Mucosa of stomach (tissue), 1 donor: ENCODE results near the gene IL11.
A peak's percentile ranks its signal among the peaks of the same experiment; 100 is the strongest.
"Not testable (repeated sequence)": the region's sequence is repeated elsewhere in the genome, so short reads cannot be mapped to it uniquely, and the experiment has no call there.

ENCODE experiments used
- H3K27me3 ChIP-seq: one replicate; pipeline ENCODE4 v1.7.0; 2013; ENCODE audit warnings: mild to moderate bottlenecking, low read length; ENCODE audit not compliant: control insufficient read depth, insufficient read depth
- H3K36me3 ChIP-seq: one replicate; pipeline ENCODE4 v1.7.0; 2013; ENCODE audit warnings: low read length; ENCODE audit not compliant: control insufficient read depth, insufficient read depth
- H3K4me1 ChIP-seq: one replicate; pipeline ENCODE4 v1.7.0; 2013; ENCODE audit warnings: mild to moderate bottlenecking, low read length; ENCODE audit not compliant: control insufficient read depth, insufficient read depth
- H3K4me3 ChIP-seq: one replicate; pipeline ENCODE4 v1.7.0; 2013; ENCODE audit warnings: low read length
- H3K9ac ChIP-seq: one replicate; pipeline ENCODE4 v1.7.0; 2013; ENCODE audit warnings: mild to moderate bottlenecking, low read length, moderate library complexity
- H3K9me3 ChIP-seq: one replicate; pipeline ENCODE4 v1.7.0; 2013; ENCODE audit warnings: mild to moderate bottlenecking, low read length, moderate library complexity; ENCODE audit not compliant: control insufficient read depth
- donor health status: Pancreatic carcinoma.

IL11 gene

DNA sequence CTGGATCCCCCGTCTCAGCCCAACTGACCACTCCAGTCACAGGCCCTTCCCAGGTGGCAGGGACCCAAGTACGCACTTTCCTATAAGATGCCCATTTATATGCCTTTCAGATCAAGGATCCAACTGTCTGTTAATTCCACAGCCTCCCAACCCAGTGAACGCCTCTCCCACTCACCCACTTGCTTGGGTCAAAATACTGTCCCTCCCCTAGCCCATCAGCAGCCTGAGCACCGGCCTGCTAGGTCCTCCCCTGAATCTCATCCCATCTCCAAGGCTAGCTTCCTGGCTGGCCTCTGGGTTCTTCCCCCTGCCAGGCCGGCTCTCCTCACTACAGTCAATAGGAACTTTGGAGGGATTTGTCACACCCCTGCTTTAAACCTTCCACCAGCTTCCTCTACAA is 35.4 kb upstream of the IL11 start:
- Histone ChIP-seq H3K36me3 (peaks cover 12% of the 10 kb centered on the region), H3K4me3 (no peak overlapping the region)

DNA sequence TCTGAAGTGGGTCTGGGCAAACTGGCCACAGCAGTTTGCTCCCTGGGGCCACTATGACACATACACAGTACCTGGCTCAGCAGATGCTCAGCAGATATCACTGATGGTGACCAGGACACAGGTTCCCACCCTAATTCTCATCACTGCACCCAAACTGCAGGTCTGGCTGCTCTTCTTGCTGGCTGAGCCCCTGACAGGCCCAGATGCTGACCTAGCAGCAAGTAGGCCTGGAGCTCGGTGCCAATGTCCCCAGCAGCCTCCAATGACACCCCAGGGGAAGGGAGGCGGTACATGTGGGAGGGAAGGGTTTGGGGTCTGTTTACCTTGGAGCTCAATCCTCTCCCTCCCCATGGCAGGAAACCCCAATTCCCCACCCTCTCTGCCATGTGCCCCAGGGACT is 32.2 kb upstream of the IL11 start:
- Histone ChIP-seq H3K27me3 (no peaks in the 10 kb centered on the region), H3K4me3 (no peak overlapping the region), H3K36me3 (peaks cover 12% of the 10 kb centered on the region), H3K4me1 (peaks cover 11% of the 10 kb centered on the region), H3K9ac (no peak overlapping the region), H3K9me3 (no peaks in the 10 kb centered on the region)

More for the DNA sequence above, 35.4 kb upstream of the IL11 start:
- peak overlapping the region; percentile 3 for H3K9ac ChIP-seq
- H3K9me3 ChIP-seq, result no peaks in the 10 kb centered on the region
- peaks cover 16% of the 10 kb centered on the region for H3K4me1 ChIP-seq
- no peaks in the 10 kb centered on the region for H3K27me3 ChIP-seq

DNA sequence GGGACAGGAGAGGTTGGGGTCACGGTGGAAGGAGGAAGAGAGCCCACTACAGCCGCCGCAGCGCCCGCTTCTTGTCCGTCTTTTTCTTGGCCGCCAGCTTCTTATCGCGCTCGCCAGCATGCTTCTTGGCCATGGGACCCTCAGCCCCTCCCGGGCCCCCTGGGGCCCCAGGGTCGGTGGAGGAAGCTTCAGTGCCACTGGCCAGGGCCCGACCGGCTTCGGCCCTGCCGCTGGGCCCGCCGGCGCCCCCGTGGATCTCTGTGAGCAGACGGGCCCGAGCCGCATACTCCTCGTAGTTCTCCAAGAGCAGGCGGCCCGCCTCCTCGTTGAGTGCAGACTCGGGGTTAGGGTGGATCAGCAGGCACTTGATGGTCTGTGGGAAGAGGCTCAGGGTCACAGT is 31.1 kb upstream of the IL11 start:
- H3K9ac ChIP-seq, H3K4me3 ChIP-seq, H3K9me3 ChIP-seq, H3K27me3 ChIP-seq, H3K4me1 ChIP-seq: not testable (repeated sequence)
- peaks cover 12% of the 10 kb centered on the region for H3K36me3 ChIP-seq

DNA sequence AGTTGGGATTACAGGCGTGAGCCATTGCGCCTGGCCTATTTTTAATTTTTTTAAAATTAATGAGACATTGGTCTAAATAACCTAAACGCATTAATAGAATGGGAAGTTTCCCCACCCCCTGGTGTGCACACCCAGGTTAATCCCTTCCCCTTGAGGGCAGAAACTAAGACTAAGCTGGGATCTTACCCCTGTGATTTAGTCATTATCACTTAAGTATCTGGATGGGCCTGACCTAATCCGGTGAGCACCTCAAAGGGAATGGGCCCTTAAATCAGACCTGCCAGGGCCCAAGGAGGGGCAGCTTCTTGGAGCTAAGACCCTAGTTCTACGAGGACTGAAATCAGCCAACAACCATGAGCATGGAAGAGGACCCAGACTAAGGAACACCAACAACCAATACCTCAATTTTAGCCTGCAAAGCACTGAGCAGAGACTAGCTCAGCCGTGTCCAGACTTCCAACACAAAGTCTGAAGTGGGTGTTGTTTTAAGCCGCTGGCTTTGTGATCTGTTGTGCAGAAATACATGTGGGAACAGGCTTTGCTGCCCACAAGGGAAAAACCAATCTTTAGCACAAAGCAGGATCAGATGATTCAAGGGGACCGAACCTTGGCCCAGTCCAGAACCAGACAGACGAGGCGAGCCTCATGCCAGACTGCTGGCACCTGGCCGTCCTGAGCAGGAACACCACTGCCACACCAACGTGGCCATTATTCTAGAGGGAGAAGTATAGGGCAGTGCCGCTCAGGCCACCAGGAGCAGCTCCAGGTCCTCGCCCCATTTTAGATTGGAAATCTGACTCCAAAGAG is 30.2 kb upstream of the IL11 start:
- Histone ChIP-seq H3K4me3 (no peak overlapping the region), H3K9me3 (no peaks in the 10 kb centered on the region), H3K36me3 (peaks cover 12% of the 10 kb centered on the region), H3K4me1 (no peaks in the 10 kb centered on the region), H3K27me3 (no peaks in the 10 kb centered on the region), H3K9ac (no peak overlapping the region)

DNA sequence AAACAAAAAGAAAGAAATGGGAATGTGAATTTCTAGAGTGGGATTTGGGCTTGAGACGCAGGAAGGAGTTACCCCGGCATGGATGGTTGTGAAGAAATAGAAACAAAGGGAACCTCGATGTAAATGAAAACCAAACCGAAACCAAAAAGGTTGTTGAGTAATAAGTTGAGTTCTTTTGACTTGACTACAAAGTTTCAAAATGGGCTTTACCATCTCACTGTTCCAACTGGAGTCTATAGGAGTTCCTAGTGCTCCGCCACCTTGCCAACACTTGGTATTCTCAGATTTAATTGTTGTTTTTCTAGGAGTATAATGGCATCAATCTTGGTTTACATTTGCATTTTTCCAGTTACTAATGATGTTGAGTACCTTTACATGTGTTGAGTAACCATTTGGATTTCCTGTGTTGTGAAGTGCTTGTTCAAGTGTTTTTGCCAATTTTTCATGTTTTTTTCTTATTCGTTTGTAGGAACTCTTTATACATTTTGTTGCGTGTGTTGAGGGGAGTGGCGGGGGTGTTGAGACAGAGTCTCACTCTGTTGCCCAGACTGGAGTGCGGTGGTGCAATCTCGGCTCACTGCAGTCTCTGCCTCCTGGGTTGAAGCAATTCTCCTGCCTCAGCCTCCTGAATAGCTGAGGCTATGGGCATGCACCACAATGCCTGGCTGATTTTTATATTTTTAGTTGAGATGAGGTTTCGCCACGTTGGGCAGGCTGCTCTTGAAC is 28.1 kb upstream of the IL11 start:
- no peak overlapping the region for H3K9ac ChIP-seq
- H3K9me3 ChIP-seq, result no peaks in the 10 kb centered on the region
- peaks cover 12% of the 10 kb centered on the region for H3K36me3 ChIP-seq
- H3K4me3 ChIP-seq, result no peak overlapping the region
- no peaks in the 10 kb centered on the region for H3K4me1 ChIP-seq
- no peaks in the 10 kb centered on the region for H3K27me3 ChIP-seq

DNA sequence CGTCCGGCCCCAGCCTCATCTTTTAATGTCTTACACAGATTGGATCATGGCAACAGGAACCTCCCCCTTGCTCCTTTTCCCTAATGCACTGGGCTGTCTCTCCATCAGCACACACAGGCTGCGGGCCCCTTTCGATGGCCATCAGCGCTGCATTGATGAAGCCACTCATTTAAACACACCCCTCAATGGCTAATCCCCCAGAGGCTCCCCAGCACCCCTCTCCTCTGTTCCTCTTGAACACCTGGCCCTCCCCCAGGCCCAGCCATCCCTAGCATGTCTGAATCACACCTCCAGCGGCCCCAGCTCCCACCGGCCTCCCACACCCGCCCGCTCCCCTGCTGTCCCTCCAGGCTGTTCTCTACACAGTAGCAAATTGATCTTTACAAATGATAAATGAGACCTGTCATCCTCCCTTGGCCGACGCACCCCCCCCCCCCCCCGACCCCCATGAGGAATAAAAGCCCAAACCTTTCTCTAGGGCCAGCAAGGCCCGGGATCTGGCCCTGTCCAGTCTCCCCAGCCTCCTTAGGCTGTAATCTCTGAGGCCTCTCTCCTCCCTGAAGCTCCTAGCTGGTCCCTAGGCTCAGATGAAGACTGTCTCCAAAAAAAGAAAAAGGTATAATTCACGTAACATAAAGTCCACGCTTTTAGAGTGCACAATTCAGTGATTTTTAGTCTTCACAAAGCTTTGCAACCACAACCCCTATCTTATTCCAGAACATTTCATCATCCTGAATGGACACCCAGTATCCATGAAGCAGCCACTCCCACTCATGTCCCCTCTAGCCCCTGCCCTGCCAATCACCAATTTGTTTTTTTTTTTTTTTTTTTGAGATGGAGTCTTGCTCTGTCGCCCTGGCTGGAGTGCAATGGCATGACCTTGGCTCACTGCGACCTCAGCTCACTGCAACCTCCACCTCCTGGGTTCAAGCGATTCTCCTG is 22.8 kb upstream of the IL11 start:
- Histone ChIP-seq H3K36me3 (peaks cover 5% of the 10 kb centered on the region), H3K4me1 (peaks cover 10% of the 10 kb centered on the region)

DNA sequence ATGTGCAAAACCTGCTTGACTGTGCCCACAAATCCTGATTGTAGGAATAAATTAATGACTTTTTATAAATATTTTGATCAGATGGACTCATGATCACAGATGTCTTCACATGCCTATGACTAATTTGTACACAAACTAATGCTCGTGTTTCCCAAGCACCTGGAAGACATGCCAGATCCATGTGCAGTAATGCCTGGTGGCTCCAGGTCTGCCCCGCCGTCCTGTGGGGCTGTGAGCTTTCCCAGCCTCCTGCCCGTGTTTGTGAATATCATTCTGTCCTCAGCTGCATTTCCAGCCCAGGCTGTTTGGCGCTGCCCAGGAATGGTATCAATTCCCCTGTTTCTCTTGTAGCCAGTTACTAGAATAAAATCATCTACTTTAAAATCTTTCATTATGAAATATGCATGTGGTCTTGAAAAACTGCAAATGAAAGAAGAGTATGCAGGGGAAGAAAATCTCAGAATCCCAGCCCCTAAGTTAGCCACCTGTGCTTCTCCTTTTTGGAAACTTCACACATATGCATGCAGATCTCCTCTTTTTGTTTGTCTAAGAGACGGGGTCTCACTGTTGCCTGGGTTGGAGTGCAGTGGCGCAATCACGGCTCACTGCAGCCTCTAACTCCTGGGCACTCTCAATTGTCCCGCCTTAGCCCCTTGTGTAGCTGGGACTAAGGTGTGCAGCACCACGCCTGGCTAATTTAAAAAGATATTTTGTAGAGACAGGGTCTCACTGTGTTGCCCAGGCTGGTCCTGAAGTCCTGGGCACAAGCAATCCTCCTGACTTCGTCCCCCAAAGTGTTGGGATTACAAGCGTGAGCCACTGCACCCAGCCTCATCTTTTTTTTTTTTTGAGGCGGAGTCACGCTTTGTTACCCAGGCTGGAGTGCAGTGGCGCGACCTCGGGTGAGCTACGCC is 21.7 kb upstream of the IL11 start:
- Histone ChIP-seq H3K4me1 (peaks cover 22% of the 10 kb centered on the region), H3K9me3 (no peaks in the 10 kb centered on the region), H3K27me3 (no peaks in the 10 kb centered on the region), H3K9ac (no peak overlapping the region), H3K4me3 (no peak overlapping the region), H3K36me3 (peaks cover 10% of the 10 kb centered on the region)

More for the DNA sequence above, 22.8 kb upstream of the IL11 start:
- Histone ChIP-seq H3K27me3 (no peaks in the 10 kb centered on the region), H3K9ac (no peak overlapping the region), H3K9me3 (no peaks in the 10 kb centered on the region), H3K4me3 (no peak overlapping the region)

DNA sequence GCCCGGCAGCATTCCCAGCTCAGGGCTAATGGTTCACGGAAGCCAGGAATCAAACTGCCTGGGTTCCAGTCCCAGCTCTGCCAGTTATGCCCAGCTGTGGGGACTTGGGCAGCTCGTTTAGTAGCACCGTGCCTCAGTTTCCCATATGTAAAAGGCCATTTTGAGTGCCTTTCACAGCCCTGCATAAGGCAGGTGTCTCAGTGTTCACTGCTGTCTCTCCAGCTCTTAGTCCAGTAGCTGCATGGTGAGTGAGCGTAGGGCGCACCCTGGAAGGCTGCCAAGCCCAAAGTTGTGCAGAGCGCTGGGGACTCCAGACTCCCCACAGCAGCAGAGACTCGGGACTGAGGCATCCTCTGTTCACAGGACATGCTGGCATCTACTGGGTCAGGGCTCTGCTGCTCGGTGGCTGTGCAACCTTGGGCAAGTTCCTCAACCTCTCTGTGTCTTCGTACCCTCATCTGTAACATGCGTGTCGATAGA is 21.0 kb upstream of the IL11 start:
- Histone ChIP-seq H3K9me3 (no peaks in the 10 kb centered on the region), H3K4me3 (no peak overlapping the region), H3K9ac (no peak overlapping the region), H3K36me3 (peaks cover 10% of the 10 kb centered on the region), H3K27me3 (no peaks in the 10 kb centered on the region), H3K4me1 (peaks cover 28% of the 10 kb centered on the region)

DNA sequence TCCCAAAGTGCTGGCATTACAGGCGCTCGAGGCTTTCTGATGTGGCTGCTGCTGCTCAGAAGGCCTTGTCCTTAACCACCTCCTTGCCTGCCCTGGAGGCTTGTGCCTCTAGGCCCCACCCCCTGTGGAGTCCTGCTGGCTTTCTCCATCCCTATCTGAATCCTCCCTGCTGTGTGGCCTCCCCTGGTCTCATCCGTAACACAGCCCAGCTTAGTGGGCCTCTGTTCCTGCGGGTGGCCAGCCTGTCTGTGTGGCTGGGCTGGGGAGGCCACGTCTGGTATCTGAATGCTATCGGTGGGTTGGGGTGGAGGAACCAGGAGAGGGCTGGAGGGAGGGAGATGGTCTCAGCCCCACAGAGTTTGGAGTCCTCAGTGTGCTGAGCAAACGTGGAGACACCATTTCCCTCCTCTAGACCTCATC is 20.2 kb upstream of the IL11 start:
- H3K36me3 ChIP-seq, result peaks cover 10% of the 10 kb centered on the region
- H3K4me3 ChIP-seq, result no peak overlapping the region
- H3K9me3 ChIP-seq, result no peaks in the 10 kb centered on the region
- no peak overlapping the region for H3K9ac ChIP-seq
- H3K27me3 ChIP-seq, result no peaks in the 10 kb centered on the region
- peaks cover 28% of the 10 kb centered on the region for H3K4me1 ChIP-seq

DNA sequence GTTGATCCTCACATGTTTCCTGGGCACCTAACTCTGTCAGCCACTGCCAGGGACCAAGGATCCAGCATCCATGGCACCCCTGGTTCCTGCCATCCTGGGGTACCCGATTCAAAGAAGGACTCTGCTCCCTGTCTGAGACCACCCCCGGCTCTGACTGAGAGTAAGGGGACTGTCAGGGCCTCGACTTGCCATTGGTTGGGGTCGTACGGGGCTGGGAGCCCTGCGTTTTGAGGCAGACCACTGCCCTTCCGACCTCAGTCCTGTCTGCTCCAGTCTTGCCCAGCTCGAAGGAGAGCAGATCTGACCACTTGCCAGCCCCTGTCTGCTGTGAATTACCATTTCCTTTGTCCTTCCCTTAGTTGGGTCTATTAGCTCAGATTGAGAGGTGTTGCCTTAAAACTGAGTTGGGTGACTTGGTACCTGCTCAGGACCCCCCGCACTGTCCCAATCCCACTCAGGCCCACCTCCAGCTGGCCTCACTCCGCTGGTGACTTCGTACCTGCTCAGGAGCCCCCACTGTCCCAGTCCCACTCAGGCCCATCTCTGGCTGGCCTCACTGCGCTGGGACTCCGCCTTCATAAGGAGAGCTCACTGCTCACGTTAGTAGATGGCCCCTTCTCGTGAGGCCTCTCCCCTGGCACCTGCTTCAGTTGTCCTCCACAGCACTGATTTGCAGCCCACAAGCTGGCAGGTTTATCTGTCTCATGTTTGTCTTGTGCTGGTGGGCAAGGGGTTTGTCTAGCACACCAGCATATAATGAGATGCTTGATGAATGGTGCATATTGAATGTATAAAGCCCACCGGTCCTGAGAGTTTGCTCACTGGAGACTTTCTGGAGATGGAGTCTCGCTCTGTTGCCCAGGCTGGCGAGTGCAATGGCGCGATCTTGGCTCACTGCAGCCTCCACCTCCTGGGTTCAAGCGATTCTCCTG is 19.4 kb upstream of the IL11 start:
- Histone ChIP-seq H3K4me1 (peaks cover 33% of the 10 kb centered on the region), H3K9ac (no peak overlapping the region)

More for the DNA sequence above, 19.4 kb upstream of the IL11 start:
- Histone ChIP-seq H3K36me3 (peaks cover 10% of the 10 kb centered on the region), H3K27me3 (no peaks in the 10 kb centered on the region), H3K9me3 (no peaks in the 10 kb centered on the region), H3K4me3 (no peak overlapping the region)
